Dendritic cell treated with granulocyte-macrophage colony-stimulating factor and Interleukin-4, amounts not matched to agents 40 ng/mL and 50 ng/mL, for 4 days (primary cell): ENCODE results near the gene DLL4.

ENCODE experiments used
- H3K27ac Mint-ChIP-seq: one replicate; pipeline ENCODE4 v1.8.0; 2022; ENCODE audit warnings: mild to moderate bottlenecking, mixed read lengths
- H3K27me3 Mint-ChIP-seq: one replicate; pipeline ENCODE4 v1.8.0; 2022; ENCODE audit warnings: mild to moderate bottlenecking, mixed read lengths
- H3K36me3 Mint-ChIP-seq: one replicate; pipeline ENCODE4 v1.8.0; 2022; ENCODE audit warnings: low read depth, mixed read lengths
- H3K4me1 Mint-ChIP-seq: one replicate; pipeline ENCODE4 v1.8.0; 2022; ENCODE audit warnings: low read depth, mixed read lengths
- H3K4me3 Mint-ChIP-seq: one replicate; pipeline ENCODE4 v1.8.0; 2022; ENCODE audit warnings: mild to moderate bottlenecking, moderate library complexity, mixed read lengths
- H3K9me3 Mint-ChIP-seq: one replicate; pipeline ENCODE4 v1.8.0; 2022; ENCODE audit warnings: mixed read lengths
- intact Hi-C: fragments of 100-400 bp; cut with micrococcal nuclease; formaldehyde crosslinking; loops from one replicate; pipeline ENCODE4 v1.15.0; 2022

Gene DLL4

GRCh38 chr15:40982855-40983254, 53.7 kb downstream of the DLL4 start:
- intact Hi-C loops: no loop called here
- Mint-ChIP-seq H3K9me3 (no peaks in the 10 kb centered on the region), H3K4me1 (no peaks in the 10 kb centered on the region), H3K4me3 (no peak overlapping the region), H3K27ac (no peak overlapping the region), H3K36me3 (peaks cover 100% of the 10 kb centered on the region), H3K27me3 (no peaks in the 10 kb centered on the region)

GRCh38 chr15:40984406-40984805, 55.3 kb downstream of the DLL4 start:
- H3K9me3 Mint-ChIP-seq: no peaks in the 10 kb centered on the region
- intact Hi-C loops: no loop called here
- H3K4me1 Mint-ChIP-seq: no peaks in the 10 kb centered on the region
- no peaks in the 10 kb centered on the region for H3K27me3 Mint-ChIP-seq
- H3K4me3 Mint-ChIP-seq: no peak overlapping the region
- peaks cover 100% of the 10 kb centered on the region for H3K36me3 Mint-ChIP-seq
- H3K27ac Mint-ChIP-seq: no peak overlapping the region

GRCh38 chr15:40984964-40985363, 55.8 kb downstream of the DLL4 start:
- intact Hi-C loops: no loop called here
- Mint-ChIP-seq H3K9me3 (no peaks in the 10 kb centered on the region), H3K27me3 (no peaks in the 10 kb centered on the region), H3K4me3 (no peak overlapping the region), H3K4me1 (no peaks in the 10 kb centered on the region), H3K27ac (no peak overlapping the region), H3K36me3 (peaks cover 100% of the 10 kb centered on the region)

GRCh38 chr15:40985541-40986330, 56.6 kb downstream of the DLL4 start:
- H3K4me3 Mint-ChIP-seq: no peak overlapping the region
- intact Hi-C loops: no loop called here
- no peak overlapping the region for H3K27ac Mint-ChIP-seq
- no peaks in the 10 kb centered on the region for H3K27me3 Mint-ChIP-seq
- H3K4me1 Mint-ChIP-seq: no peaks in the 10 kb centered on the region
- no peaks in the 10 kb centered on the region for H3K9me3 Mint-ChIP-seq
- H3K36me3 Mint-ChIP-seq: peaks cover 100% of the 10 kb centered on the region

- no peak overlapping the region for H3K27ac Mint-ChIP-seq
- H3K36me3 Mint-ChIP-seq: peaks cover 100% of the 10 kb centered on the region
- H3K9me3 Mint-ChIP-seq: no peaks in the 10 kb centered on the region
- no peak overlapping the region for H3K4me3 Mint-ChIP-seq
- H3K27me3 Mint-ChIP-seq: no peaks in the 10 kb centered on the region
- intact Hi-C loops: no loop called here
- H3K4me1 Mint-ChIP-seq: no peaks in the 10 kb centered on the region
Observed at GRCh38 chr15:40986820-40987219, 57.7 kb downstream of the DLL4 start.

GRCh38 chr15:40988156-40988555, 59.0 kb downstream of the DLL4 start:
- no peaks in the 10 kb centered on the region for H3K4me1 Mint-ChIP-seq
- intact Hi-C loops: no loop called here
- H3K36me3 Mint-ChIP-seq: peaks cover 100% of the 10 kb centered on the region
- H3K9me3 Mint-ChIP-seq: no peaks in the 10 kb centered on the region
- H3K4me3 Mint-ChIP-seq: no peak overlapping the region
- no peaks in the 10 kb centered on the region for H3K27me3 Mint-ChIP-seq
- H3K27ac Mint-ChIP-seq: no peak overlapping the region
